IMR-90 (cell line): ENCODE data around the gene CAMK2B. TPM values are rescaled to one million over a fixed set of nuclear protein-coding genes. Genes with fewer than 3 reads are reported as not detected.
"Not testable (repeated sequence)": the region's sequence is repeated elsewhere in the genome, so short reads cannot be mapped to it uniquely, and the experiment has no call there.

Source experiments
- ATAC-seq: fragments of 200-7000 bp; cut with Tn5 transposase; 2 replicates; pipeline ENCODE4 v1.9.1; 2020; ENCODE audit warnings: low read depth, mild to moderate bottlenecking, moderate library complexity
- BruUV-seq: library from RNA; stranded (reverse); fragments of 400-500 nt; replicated peaks from 2 replicates; lab custom pipeline; 2021; lab: Mats Ljungman, UMichigan
- CTCF ChIA-PET: fragments of 300-600 bp; formaldehyde crosslinking; extraction: SDS; loops from one replicate; lab custom pipeline; 2021; ENCODE audit warnings: antibody characterized with exemption; lab: Yijun Ruan, JAX
- POLR2A ChIA-PET: fragments of 300-600 bp; sonication (Branson Sonifier 250); formaldehyde crosslinking; loops from one replicate; lab custom pipeline; 2022; ENCODE audit warnings: antibody characterized with exemption; ENCODE audit not compliant: unreplicated experiment; lab: Charles Lee
- DNase-seq: peaks from one replicate; pipeline ENCODE4 v3.0.0; 2013
- H2AFZ ChIP-seq: replicated peaks from 2 replicates; pipeline ENCODE3; 2013; ENCODE audit warnings: low read length, mild to moderate bottlenecking; ENCODE audit not compliant: poor library complexity
- H2AK5ac ChIP-seq: 2 replicates; pipeline ENCODE4 v1.6.1; 2013; ENCODE audit warnings: low read depth, low read length, inconsistent platforms
- H2AK9ac ChIP-seq: replicated peaks from 2 replicates; pipeline ENCODE3; 2013; ENCODE audit warnings: mild to moderate bottlenecking, low read depth, low read length, moderate library complexity; ENCODE audit not compliant: poor library complexity
- H2BK120ac ChIP-seq: 2 replicates; pipeline ENCODE4 v1.6.1; 2013; ENCODE audit warnings: low read depth, low read length, inconsistent platforms
- H2BK15ac ChIP-seq: 3 replicates; pipeline ENCODE4 v1.6.1; 2013; ENCODE audit warnings: low read depth, low read length, inconsistent platforms
- H2BK20ac ChIP-seq: 2 replicates; pipeline ENCODE4 v1.6.1; 2013; ENCODE audit warnings: low read depth, mild to moderate bottlenecking, inconsistent platforms, low read length, moderate library complexity
- H2BK5ac ChIP-seq: 2 replicates; pipeline ENCODE4 v1.6.1; 2013; ENCODE audit warnings: mild to moderate bottlenecking, low read depth, low read length, inconsistent platforms; ENCODE audit not compliant: poor library complexity, severe bottlenecking
- H3K14ac ChIP-seq: replicated peaks from 2 replicates; pipeline ENCODE4 v1.6.1; 2013; ENCODE audit warnings: low read depth, low read length, inconsistent platforms
- H3K18ac ChIP-seq: 2 replicates; pipeline ENCODE4 v1.6.1; 2013; ENCODE audit warnings: low read depth, low read length, control low read depth
- H3K23ac ChIP-seq: 2 replicates; pipeline ENCODE4 v1.6.1; 2013; ENCODE audit warnings: low read depth, low read length, inconsistent platforms
- H3K27ac ChIP-seq: 2 replicates; pipeline ENCODE4 v1.5.1; 2013; ENCODE audit warnings: mild to moderate bottlenecking, control low read depth, low read length; ENCODE audit not compliant: insufficient read depth
- H3K27me3 ChIP-seq: 2 replicates; pipeline ENCODE4 v1.6.1; 2013; ENCODE audit warnings: low read length; ENCODE audit not compliant: control insufficient read depth, insufficient read depth
- H3K36me3 ChIP-seq: 2 replicates; pipeline ENCODE4 v1.6.1; 2013; ENCODE audit warnings: low read length, mixed read lengths; ENCODE audit not compliant: control insufficient read depth, insufficient read depth
- H3K4ac ChIP-seq: 2 replicates; pipeline ENCODE4 v1.6.1; 2013; ENCODE audit warnings: low read depth, low read length, inconsistent platforms
- H3K4me1 ChIP-seq: 2 replicates; pipeline ENCODE4 v1.6.1; 2013; ENCODE audit warnings: low read length, mixed read lengths; ENCODE audit not compliant: control insufficient read depth, insufficient read depth
- H3K4me2 ChIP-seq: 2 replicates; pipeline ENCODE4 v1.6.1; 2013; ENCODE audit warnings: low read depth, mild to moderate bottlenecking, control low read depth, low read length, moderate library complexity
- H3K4me3 ChIP-seq: 2 replicates; pipeline ENCODE4 v1.5.1; 2013; ENCODE audit warnings: low read depth, mild to moderate bottlenecking, control low read depth, low read length, moderate library complexity; ENCODE audit not compliant: insufficient read depth
- H3K56ac ChIP-seq: 2 replicates; pipeline ENCODE4 v1.6.1; 2013; ENCODE audit warnings: low read length, inconsistent platforms; ENCODE audit not compliant: insufficient read depth; ENCODE audit errors: extremely low read depth
- H3K79me1 ChIP-seq, 2 experiments: 2 replicates each; pipeline ENCODE4 v1.6.1; 2013; ENCODE audit warnings: low read length in 2 of 2, inconsistent platforms in 1 of 2, low read depth in 1 of 2
- H3K9ac ChIP-seq: 2 replicates; pipeline ENCODE4 v1.6.1; 2013; ENCODE audit warnings: low read depth, low read length, control low read depth
- H3K9me1 ChIP-seq: 2 replicates; pipeline ENCODE4 v1.6.1; 2013; ENCODE audit warnings: low read length, inconsistent platforms; ENCODE audit not compliant: insufficient read depth
- H3K9me3 ChIP-seq: 2 replicates; pipeline ENCODE4 v1.6.1; 2013; ENCODE audit warnings: low read length; ENCODE audit not compliant: control insufficient read depth, insufficient read depth
- H4K20me1 ChIP-seq: 2 replicates; pipeline ENCODE4 v1.6.1; 2013; ENCODE audit warnings: low read length, inconsistent platforms; ENCODE audit not compliant: insufficient read depth
- H4K5ac ChIP-seq: 2 replicates; pipeline ENCODE4 v1.6.1; 2013; ENCODE audit warnings: mild to moderate bottlenecking, low read depth, low read length, control low read depth
- H4K8ac ChIP-seq, 2 experiments: 2 replicates each; pipeline ENCODE4 v1.6.1; 2013; ENCODE audit warnings: low read depth in 2 of 2, low read length in 2 of 2, control low read depth in 1 of 2, inconsistent platforms in 1 of 2
- H4K91ac ChIP-seq: 2 replicates; pipeline ENCODE4 v1.6.1; 2013; ENCODE audit warnings: low read depth, low read length, inconsistent platforms; ENCODE audit not compliant: insufficient read depth
- WGBS, 2 experiments: methylation state at CpG; one replicate each; pipeline versions ENCODE4 v1.1.5 to v1.1.7; 2013; ENCODE audit warnings: missing lambda C conversion rate in 2 of 2; ENCODE audit not compliant: insufficient read length in 1 of 2; ENCODE audit errors: extremely low coverage in 2 of 2; 5-methylcytosine and 5-hydroxymethylcytosine counted together
- dilution Hi-C: fragments of 300-500 bp; cut with HindIII; formaldehyde crosslinking; loops from one replicate; pipeline ENCODE4 v1.14.3; 2018; ENCODE audit warnings: low sequenced_read_pairs; ENCODE audit not compliant: unreplicated experiment
- in situ Hi-C: fragments of 300-500 bp; cut with MboI; formaldehyde crosslinking; loops from 3 replicates; pipeline ENCODE4 v1.14.3; 2019; ENCODE audit warnings: low sequenced_read_pairs, inconsistent platforms, mixed read lengths
- intact Hi-C: fragments of 100-400 bp; cut with micrococcal nuclease; formaldehyde crosslinking; loops from 2 replicates; pipeline ENCODE4 v1.10.0; 2022
- polyA plus RNA-seq, 3 experiments: library from polyadenylated mRNA; depleted of rRNA; stranded (reverse); fragments of >200 nt; gene quantifications; 2 replicates each; pipeline ENCODE4 v1.2.3, GENCODE V29; 2012; ENCODE audit warnings: low replicate concordance in 1 of 3
- total RNA-seq: library from RNA; depleted of rRNA; stranded (reverse); fragments of >200 nt; gene quantifications from 2 replicates; pipeline ENCODE4 v1.2.3, GENCODE V29; 2012

The CAMK2B gene
- total and polyA plus RNA-seq, 2 of the 4 experiments (the other 2 are of a cell fraction), result 0.18 to 0.36 TPM

DNA sequence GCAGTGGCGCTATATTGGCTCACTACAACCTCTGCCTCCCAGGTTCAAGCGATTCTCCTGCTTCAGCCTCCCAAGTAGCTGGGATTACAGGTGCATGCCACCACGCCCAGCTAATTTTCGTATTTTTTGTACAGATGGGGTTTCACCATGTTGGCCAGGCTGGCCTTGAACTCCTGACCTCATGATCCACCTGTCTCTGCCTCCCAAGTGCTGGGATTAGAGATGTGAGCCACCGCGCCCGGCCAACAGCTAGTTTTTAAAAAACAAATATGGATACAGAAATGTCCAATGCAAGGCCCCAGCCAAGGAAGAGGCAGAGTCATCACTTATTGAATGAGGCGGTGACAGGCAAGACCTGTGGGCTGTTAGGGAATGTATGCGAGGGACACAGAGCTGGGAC lies 153.5 kb downstream of the CAMK2B start:
- H2BK5ac ChIP-seq, H3K4me3 ChIP-seq, H2AK9ac ChIP-seq, H4K8ac ChIP-seq, POLR2A ChIA-PET, H3K9ac ChIP-seq, H3K9me1 ChIP-seq, H2BK20ac ChIP-seq, H3K4me1 ChIP-seq, H3K56ac ChIP-seq, DNase-seq, H3K9me3 ChIP-seq, H3K23ac ChIP-seq, intact Hi-C loops, H3K4me2 ChIP-seq, H4K91ac ChIP-seq, H2BK15ac ChIP-seq, H3K27ac ChIP-seq, H4K5ac ChIP-seq, H3K14ac ChIP-seq, BruUV-seq, ATAC-seq, in situ Hi-C loops, H2AFZ ChIP-seq, H3K79me1 ChIP-seq, CTCF ChIA-PET, H3K36me3 ChIP-seq, H2BK120ac ChIP-seq, H4K20me1 ChIP-seq, dilution Hi-C loops, H2AK5ac ChIP-seq, H3K18ac ChIP-seq, H3K4ac ChIP-seq: not testable (repeated sequence)
- WGBS, 2 experiments, result 90% methylated on average over 3 of the region's 9 CpGs; no CpG with 5 or more reads in 1 of the 2 experiments
- H3K27me3 ChIP-seq, result peaks cover 36% of the 10 kb centered on the region
